Activated CD4-positive, alpha-beta T cell treated with anti-CD3 and anti-CD28 coated beads for 36 hours (primary cell): ENCODE results near the gene PSORS1C2. TPM values are rescaled to one million over a fixed set of nuclear protein-coding genes. Genes with fewer than 3 reads are reported as not detected.

Experiments used
- ATAC-seq: fragments of 200-7000 bp; cut with Tn5 transposase; one replicate; pipeline ENCODE4 v1.10.0; 2021; ENCODE audit warnings: mild to moderate bottlenecking, moderate library complexity
- CTCF ChIA-PET: fragments of 350-600 bp; sonication (Branson Sonifier 250); formaldehyde crosslinking; loops from one replicate; lab custom pipeline; 2021; ENCODE audit warnings: antibody characterized with exemption; lab: Charles Lee
- POLR2A ChIA-PET: fragments of 350-600 bp; sonication (Branson Sonifier 250); formaldehyde crosslinking; loops from one replicate; lab custom pipeline; 2021; ENCODE audit warnings: antibody characterized with exemption, inconsistent platforms; lab: Charles Lee
- DNase-seq: peaks from one replicate; pipeline ENCODE4 v3.0.0-alpha.2; 2020
- H3K27ac Mint-ChIP-seq: one replicate; pipeline ENCODE4 v1.8.0; 2021; ENCODE audit warnings: mixed read lengths
- H3K27me3 Mint-ChIP-seq: one replicate; pipeline ENCODE4 v1.8.0; 2021; ENCODE audit warnings: mixed read lengths
- H3K36me3 Mint-ChIP-seq: one replicate; pipeline ENCODE4 v1.8.0; 2021; ENCODE audit warnings: low read depth, mixed read lengths
- H3K4me1 Mint-ChIP-seq: one replicate; pipeline ENCODE4 v1.8.0; 2021; ENCODE audit warnings: mixed read lengths
- H3K4me3 Mint-ChIP-seq: one replicate; pipeline ENCODE4 v1.8.0; 2021; ENCODE audit warnings: mild to moderate bottlenecking, moderate library complexity, mixed read lengths
- H3K9me3 Mint-ChIP-seq: one replicate; pipeline ENCODE4 v1.8.0; 2021; ENCODE audit warnings: low read depth, mixed read lengths
- intact Hi-C, 2 experiments: fragments of 100-400 bp; cut with DNase I in 1 of 2; cut with micrococcal nuclease in 1 of 2; formaldehyde crosslinking; loops; one replicate each; pipeline versions ENCODE4 v1.14.2 to v1.15.1; 2022 to 2024; cut with DNase I, micrococcal nuclease
- total RNA-seq, 2 experiments: library from RNA; stranded (reverse); gene quantifications; one replicate each; pipeline ENCODE4 v1.2.3, GENCODE V29; 2021

Gene PSORS1C2
- total RNA-seq, 2 experiments from 2014 or later: not detected

DNA sequence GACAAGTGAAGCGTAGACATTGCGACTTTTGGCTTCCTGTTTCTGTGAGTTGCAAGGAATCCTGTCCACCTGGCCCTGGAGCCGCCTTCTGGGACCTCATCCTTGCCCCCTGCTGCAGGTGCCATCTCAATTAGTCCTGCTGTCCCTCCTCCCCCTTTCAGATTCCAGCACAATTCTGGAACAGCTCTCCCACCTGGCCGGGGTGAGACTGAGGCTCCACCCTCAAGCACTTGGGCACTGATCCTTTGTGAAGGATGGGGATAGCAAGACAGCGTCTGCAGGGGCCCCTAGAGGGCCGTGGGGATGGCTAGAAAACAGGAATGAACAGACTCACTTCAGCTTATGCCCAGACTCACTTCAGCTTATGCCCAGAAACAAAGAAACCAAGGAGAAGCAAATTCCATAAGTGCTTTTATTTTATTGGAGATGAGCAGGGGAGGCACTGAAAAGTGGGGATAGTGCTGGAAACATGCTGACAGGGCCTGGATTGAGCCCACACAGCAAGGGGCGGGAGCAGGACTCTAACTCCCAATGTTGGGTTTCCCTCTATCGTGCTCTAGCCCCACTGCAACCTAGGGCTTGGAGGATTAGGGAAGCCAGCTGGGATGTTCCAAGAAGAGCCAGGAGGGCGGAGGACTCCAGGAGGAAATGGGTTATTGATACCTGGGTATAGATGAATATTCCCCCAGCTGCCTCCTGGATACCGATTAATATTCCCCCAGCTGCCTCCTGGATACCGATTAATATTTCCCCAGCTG lies 27.9 kb downstream of the PSORS1C2 start:
- ATAC-seq (no peak), DNase-seq (no peak)
- no peaks in the 10 kb centered on the region for H3K9me3 Mint-ChIP-seq
- intact Hi-C loops: no loop called here
- H3K4me3 Mint-ChIP-seq: no peak overlapping the region
- no peaks in the 10 kb centered on the region for H3K36me3 Mint-ChIP-seq
- POLR2A ChIA-PET: no interaction called here
- CTCF ChIA-PET: interaction anchor here (0.6 to 1.0 kb wide), 2 partner anchors 32 to 410 kb away, joined by 3 read pairs; no protein-coding TSS in a partner anchor
- H3K27me3 Mint-ChIP-seq: no peaks in the 10 kb centered on the region
- no peak overlapping the region for H3K27ac Mint-ChIP-seq
- H3K4me1 Mint-ChIP-seq: no peaks in the 10 kb centered on the region

DNA sequence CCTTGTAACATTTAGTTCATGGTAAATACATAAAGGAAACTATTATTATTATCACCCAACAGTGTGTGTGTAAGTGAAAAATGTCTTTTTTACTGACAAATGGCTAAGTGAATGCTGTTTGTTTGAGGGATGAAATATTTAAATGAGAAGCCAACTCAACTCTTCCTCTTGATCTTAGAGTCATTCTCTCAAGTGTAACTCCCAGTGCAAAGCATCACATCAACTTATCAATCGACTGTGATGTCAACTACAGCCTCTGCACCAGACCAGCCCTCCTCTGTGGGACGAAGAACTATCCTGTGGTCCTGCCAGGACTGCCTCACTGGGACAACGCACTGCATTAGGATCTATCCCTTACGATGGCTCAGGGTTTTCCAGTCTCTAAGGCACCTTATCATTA lies 31.8 kb downstream of the PSORS1C2 start:
- Mint-ChIP-seq H3K27me3 (no peaks in the 10 kb centered on the region), H3K36me3 (no peaks in the 10 kb centered on the region), H3K27ac (no peak overlapping the region), H3K4me3 (no peak overlapping the region), H3K9me3 (no peaks in the 10 kb centered on the region), H3K4me1 (no peaks in the 10 kb centered on the region)
- ChIA-PET POLR2A (no interaction called here), CTCF (no interaction called here)
- ATAC-seq (peak; percentile 61), DNase-seq (no peak)
- intact Hi-C loops: no loop called here

DNA sequence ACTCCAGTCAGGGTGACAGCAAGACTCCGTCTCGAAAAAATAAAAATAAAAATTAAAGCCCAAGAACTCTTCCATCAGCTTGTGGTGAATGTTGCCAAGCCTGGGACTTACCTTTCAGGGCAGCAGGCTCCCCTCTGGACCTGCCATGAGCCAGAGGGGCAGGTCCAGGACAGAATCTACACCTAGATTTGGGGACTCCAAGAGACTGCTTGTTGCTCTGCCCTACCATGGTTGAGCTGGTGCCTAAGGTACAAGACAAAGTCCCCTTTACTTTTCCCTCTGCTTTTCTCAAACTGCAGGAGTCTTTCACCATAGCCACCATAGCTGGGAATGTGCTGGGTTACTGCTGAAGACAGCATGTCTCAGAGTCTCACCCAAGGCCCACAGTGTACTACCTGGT lies 35.7 kb downstream of the PSORS1C2 start:
- CTCF ChIA-PET: interaction anchor here (1.1 to 2.0 kb wide), 5 partner anchors 10 to 263 kb away, joined by 3 to 10 read pairs (median 4); no protein-coding TSS in a partner anchor

DNA sequence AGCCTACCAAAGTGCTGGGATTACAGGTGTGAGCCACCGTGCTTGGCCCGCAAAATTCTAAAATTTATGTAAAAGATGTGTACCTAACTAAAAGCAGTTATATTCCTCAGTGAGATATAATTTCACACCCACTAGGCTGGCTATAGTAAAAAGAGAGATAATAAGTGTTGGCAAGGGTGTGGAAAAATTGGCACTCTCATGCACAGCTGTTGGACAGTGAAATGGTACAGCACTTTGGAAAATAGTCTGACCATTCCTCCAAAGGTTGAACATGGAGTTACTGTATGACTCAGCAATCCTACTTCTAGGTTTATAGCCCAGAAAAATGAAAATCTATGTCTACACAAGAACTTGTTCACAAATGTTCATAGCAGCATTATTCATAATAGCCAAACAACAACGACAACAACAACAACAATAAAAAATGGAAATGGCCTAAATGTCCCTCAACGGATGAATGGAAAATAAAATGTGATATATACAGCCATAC lies 40.4 kb downstream of the PSORS1C2 start:
- ATAC-seq (no peak), DNase-seq (no peak)
- Mint-ChIP-seq H3K27me3 (no peaks in the 10 kb centered on the region), H3K4me1 (peaks cover 38% of the 10 kb centered on the region), H3K36me3 (no peaks in the 10 kb centered on the region), H3K27ac (no peak overlapping the region), H3K4me3 (no peak overlapping the region), H3K9me3 (no peaks in the 10 kb centered on the region)
- intact Hi-C loops: no loop called here
- CTCF ChIA-PET: interaction anchor here (0.6 to 2.2 kb wide), 3 partner anchors 11 to 183 kb away, joined by 3 to 5 read pairs (median 3); no protein-coding TSS in a partner anchor
- POLR2A ChIA-PET: no interaction called here

More for the DNA sequence above, 35.7 kb downstream of the PSORS1C2 start:
- intact Hi-C loops: no loop called here
- Mint-ChIP-seq H3K4me3 (no peak overlapping the region), H3K27me3 (no peaks in the 10 kb centered on the region), H3K9me3 (no peaks in the 10 kb centered on the region), H3K4me1 (no peaks in the 10 kb centered on the region), H3K27ac (no peak overlapping the region), H3K36me3 (no peaks in the 10 kb centered on the region)
- POLR2A ChIA-PET: no interaction called here
- no peak for DNase-seq
- ATAC-seq: no peak

DNA sequence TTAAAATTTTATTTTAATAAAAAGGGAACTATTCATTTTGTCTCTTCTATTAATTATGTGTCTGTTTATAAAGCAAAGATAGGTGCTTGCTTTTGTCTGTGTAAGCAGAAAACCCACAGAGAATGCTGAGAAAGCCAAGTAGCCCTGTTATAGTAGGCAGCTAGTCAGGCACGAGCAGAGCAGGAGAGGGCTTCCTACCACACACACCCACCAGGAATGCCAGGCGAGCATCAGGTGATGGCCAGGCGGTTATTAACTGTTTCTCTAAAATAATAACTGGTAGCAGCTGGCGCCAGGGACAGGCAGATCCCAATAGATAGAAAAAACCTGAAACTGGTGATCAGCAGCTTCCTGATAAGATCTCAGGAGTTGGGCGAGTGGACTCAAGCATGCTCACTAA lies 42.2 kb downstream of the PSORS1C2 start:
- ChIA-PET POLR2A (no interaction called here), CTCF (interaction anchor here (0.7 to 2.0 kb wide), 3 partner anchors 9 to 713 kb away, joined by 3 to 12 read pairs (median 4); no protein-coding TSS in a partner anchor)
- H3K27me3 Mint-ChIP-seq: no peaks in the 10 kb centered on the region
- H3K27ac Mint-ChIP-seq: no peak overlapping the region
- ATAC-seq: no peak
- no peak for DNase-seq
- H3K9me3 Mint-ChIP-seq: no peaks in the 10 kb centered on the region
- intact Hi-C loops: no loop called here
- no peak overlapping the region for H3K4me3 Mint-ChIP-seq
- H3K36me3 Mint-ChIP-seq: no peaks in the 10 kb centered on the region
- peaks cover 41% of the 10 kb centered on the region for H3K4me1 Mint-ChIP-seq

DNA sequence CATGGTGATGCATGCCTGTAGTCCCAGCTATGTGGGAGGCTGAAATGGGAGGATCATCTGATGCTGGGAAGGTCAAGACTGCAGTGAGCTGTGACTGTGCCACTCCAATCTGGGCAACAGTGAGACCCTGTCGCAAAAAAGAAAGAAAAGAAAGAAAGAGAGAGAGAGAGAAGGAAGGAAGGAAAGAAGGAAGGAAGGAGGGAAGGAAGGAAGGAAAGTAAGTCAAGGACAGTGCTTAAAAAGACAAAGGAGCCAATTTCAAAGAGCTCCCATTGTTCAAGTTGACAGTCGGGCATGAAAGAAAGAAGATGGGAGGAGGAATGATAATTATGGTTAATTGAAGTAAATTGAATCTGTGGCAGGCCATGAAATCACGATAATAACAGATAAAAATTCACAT lies 42.7 kb downstream of the PSORS1C2 start:
- ATAC-seq: no peak
- Mint-ChIP-seq H3K4me1 (peaks cover 41% of the 10 kb centered on the region), H3K27ac (no peak overlapping the region), H3K4me3 (no peak overlapping the region), H3K9me3 (no peaks in the 10 kb centered on the region), H3K36me3 (no peaks in the 10 kb centered on the region), H3K27me3 (no peaks in the 10 kb centered on the region)
- intact Hi-C loops: no loop called here
- CTCF ChIA-PET: interaction anchor here (1.2 to 2.0 kb wide), 2 partner anchors 9 to 17 kb away, joined by 4 to 12 read pairs; no protein-coding TSS in a partner anchor
- POLR2A ChIA-PET: no interaction called here
- DNase-seq: no peak

DNA sequence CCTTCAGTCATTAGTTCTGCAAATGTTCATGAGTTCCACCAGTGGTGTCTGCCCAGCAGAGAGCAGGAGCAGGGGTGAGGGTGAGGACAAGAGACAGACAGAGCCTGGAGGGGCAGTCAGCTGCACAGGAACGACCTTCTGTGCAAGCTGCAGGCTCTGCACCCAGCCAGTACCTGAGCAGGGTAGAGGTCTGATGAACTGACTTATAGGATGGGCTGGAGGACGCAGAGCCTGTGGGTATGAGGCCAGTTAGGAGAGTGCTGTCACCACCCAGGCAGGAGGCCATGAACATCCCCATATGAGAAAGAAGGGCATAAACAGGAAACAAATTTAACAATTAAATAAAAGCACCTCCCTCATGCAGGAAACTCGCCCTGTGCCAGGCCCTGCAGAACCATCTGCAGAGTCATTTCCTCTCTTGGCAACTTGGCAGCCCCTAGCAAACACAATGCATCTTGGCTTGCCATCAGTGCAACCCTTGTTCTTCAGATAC lies 44.4 kb downstream of the PSORS1C2 start:
- POLR2A ChIA-PET: no interaction called here
- Mint-ChIP-seq H3K36me3 (no peaks in the 10 kb centered on the region), H3K9me3 (no peaks in the 10 kb centered on the region), H3K4me3 (no peak overlapping the region), H3K27me3 (no peaks in the 10 kb centered on the region), H3K4me1 (peaks cover 41% of the 10 kb centered on the region), H3K27ac (peak overlapping the region; percentile 79)
- DNase-seq (peak; percentile 49), ATAC-seq (peak; percentile 88)
- intact Hi-C loops: no loop called here
- CTCF ChIA-PET: interaction anchor here (0.6 to 4.1 kb wide), 5 partner anchors 11 to 1085 kb away, joined by 3 to 19 read pairs (median 3); partner anchors contain the start of gene IER3

DNA sequence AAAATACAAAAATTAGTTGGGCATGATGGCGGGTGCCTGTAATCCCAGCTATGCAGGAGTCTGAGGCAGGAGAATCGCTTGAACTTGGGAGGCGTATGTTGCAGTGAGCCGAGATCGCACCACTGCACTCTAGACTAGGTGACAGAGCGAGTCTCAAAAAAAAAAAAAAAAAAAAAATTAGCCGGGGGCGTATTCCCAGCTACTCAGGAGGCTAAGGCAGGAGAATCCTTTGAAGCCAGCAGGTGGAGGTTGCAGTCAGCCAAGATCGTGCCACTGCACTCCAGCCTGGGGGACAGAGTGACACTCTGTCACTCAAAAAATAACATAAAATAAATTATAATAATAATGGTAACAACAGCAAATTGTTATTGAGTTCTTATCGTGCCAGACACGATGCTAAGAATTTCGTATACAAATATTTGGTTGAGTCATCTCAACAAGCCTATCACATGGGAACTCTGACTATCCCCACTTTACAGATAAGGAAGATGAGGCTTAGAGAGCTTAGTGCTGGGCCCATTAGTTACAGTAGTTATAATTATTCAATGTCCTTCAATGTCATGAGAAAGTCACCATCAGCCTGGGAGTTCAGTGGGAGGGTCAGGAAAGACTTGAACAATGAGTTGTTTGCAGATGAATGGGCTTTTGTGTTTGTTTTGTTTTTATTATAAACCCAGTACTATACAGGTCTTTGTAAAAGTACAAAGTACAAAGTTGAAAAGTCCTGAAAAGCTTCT lies 45.9 kb downstream of the PSORS1C2 start:
- POLR2A ChIA-PET: no interaction called here
- H3K27ac Mint-ChIP-seq: no peak overlapping the region
- H3K4me1 Mint-ChIP-seq: peaks cover 41% of the 10 kb centered on the region

DNA sequence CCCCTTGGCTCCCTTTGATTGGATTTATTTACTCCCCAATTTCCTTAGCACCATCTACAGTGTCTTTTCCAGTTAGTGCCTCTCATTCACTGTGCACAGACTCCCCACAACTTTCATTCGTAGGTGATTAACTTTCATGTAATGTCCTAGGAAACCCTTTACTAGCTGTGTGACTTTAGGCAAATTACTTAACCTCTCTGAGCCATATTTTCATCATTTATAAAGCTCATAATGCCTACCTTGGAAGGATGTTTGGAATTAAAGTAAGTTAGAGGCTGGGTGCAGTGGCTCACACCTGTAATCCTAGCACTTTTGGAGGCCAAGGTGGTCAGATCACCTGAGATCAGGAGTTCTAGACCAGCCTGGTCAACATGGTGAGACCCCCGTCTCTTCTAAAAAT lies 46.6 kb downstream of the PSORS1C2 start:
- ChIA-PET CTCF (interaction anchor here (0.7 to 4.1 kb wide), 6 partner anchors 9 to 362 kb away, joined by 3 to 19 read pairs (median 5); no protein-coding TSS in a partner anchor), POLR2A (no interaction called here)
- Mint-ChIP-seq H3K4me3 (no peak overlapping the region), H3K27me3 (no peaks in the 10 kb centered on the region), H3K27ac (no peak overlapping the region), H3K4me1 (peaks cover 40% of the 10 kb centered on the region), H3K9me3 (no peaks in the 10 kb centered on the region), H3K36me3 (no peaks in the 10 kb centered on the region)
- intact Hi-C loops: no loop called here
- no peak for DNase-seq
- no peak for ATAC-seq

More for the DNA sequence above, 45.9 kb downstream of the PSORS1C2 start:
- Mint-ChIP-seq H3K27me3 (no peaks in the 10 kb centered on the region), H3K9me3 (no peaks in the 10 kb centered on the region), H3K4me3 (no peak overlapping the region), H3K36me3 (no peaks in the 10 kb centered on the region)
- ATAC-seq: no peak
- intact Hi-C loops: no loop called here
- CTCF ChIA-PET: interaction anchor here (1.0 to 4.1 kb wide), 7 partner anchors 10 to 639 kb away, joined by 3 to 19 read pairs (median 3); no protein-coding TSS in a partner anchor
- no peak for DNase-seq

DNA sequence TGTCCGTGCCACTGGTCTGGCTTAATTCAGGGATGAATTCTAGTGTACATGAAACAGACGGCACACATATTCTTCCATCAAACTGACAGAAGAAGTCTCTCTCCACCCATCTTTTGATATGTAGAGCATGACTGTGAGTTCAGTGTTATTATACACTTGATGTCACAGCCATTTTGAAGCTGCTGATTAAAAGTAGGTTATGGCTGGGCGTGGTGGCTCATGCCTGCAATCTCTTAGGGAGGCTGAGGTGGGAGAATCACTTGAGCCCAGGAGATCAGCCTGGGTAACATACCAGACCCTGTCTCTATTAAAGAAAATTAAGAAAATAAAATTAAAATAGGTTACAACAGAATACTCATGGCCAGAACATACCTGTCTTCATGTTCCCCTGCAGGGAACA lies 47.2 kb downstream of the PSORS1C2 start:
- intact Hi-C loops: no loop called here
- Mint-ChIP-seq H3K36me3 (no peaks in the 10 kb centered on the region), H3K4me3 (no peak overlapping the region), H3K9me3 (no peaks in the 10 kb centered on the region), H3K4me1 (peaks cover 40% of the 10 kb centered on the region), H3K27me3 (no peaks in the 10 kb centered on the region), H3K27ac (no peak overlapping the region)
- CTCF ChIA-PET: interaction anchor here (0.7 to 4.1 kb wide), 7 partner anchors 9 to 361 kb away, joined by 3 to 19 read pairs (median 4); no protein-coding TSS in a partner anchor
- no peak for DNase-seq
- no peak for ATAC-seq
- POLR2A ChIA-PET: no interaction called here

DNA sequence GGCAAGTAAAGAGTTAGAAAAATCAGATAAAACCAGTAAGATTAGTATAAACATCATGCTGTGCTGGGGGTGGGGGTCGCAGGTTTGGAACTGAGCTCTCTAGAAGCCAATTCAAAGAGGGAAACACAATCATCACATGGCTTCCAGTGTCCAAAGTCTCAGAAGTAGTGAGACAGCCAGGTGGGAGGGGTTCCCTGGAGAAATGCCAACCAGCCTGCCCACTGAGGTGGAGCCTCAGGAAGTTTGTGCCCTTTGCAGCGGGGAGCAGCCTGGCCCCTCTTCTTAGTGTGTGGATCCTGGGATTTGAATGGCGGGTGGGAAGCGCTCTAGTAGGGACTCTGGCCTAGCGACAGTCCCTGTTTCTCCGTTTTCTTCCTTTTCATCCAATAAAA lies 47.9 kb downstream of the PSORS1C2 start:
- intact Hi-C loops: no loop called here
- H3K27ac Mint-ChIP-seq: no peak overlapping the region
- H3K27me3 Mint-ChIP-seq: no peaks in the 10 kb centered on the region
- H3K9me3 Mint-ChIP-seq: no peaks in the 10 kb centered on the region
- no peak overlapping the region for H3K4me3 Mint-ChIP-seq
- no peaks in the 10 kb centered on the region for H3K36me3 Mint-ChIP-seq
- ATAC-seq (no peak), DNase-seq (no peak)
- POLR2A ChIA-PET: no interaction called here
- H3K4me1 Mint-ChIP-seq: peaks cover 33% of the 10 kb centered on the region
- CTCF ChIA-PET: interaction anchor here (0.7 to 4.1 kb wide), 8 partner anchors 8 to 179 kb away, joined by 3 to 19 read pairs (median 4); no protein-coding TSS in a partner anchor
